ENCODE measurements around the gene ITGB3. TPM values are rescaled to one million over a fixed set of nuclear protein-coding genes. Genes with fewer than 3 reads are reported as not detected.

Gene ITGB3
- total RNA-seq, 1 experiment from 2014 or later, result not detected

GRCh38 chr17:47232465-47232864 lies 21.2 kb upstream of the ITGB3 start:
- no peak overlapping the region for H3K9ac ChIP-seq (ENCODE audit: low read length)

More at GRCh38 chr17:47232465-47232864, 21.2 kb upstream of the ITGB3 start:
- intact Hi-C loops (cut with micrococcal nuclease), result no loop called here
- no peaks in the 10 kb centered on the region for H3K79me2 ChIP-seq (ENCODE audit: insufficient read depth, low read length)
- no peaks in the 10 kb centered on the region for H3K36me3 ChIP-seq (ENCODE audit: control insufficient read depth in 1 of 2, insufficient read depth in 2 of 2, low read length in 2 of 2)
- no peaks in the 10 kb centered on the region for H3K9me3 ChIP-seq (ENCODE audit: control insufficient read depth in 1 of 2, insufficient read depth in 1 of 2, low read depth in 1 of 2, low read length in 2 of 2)
- ChIA-PET CTCF (interaction anchor here (0.7 kb wide), 1 partner anchor 43 kb away, joined by 3 read pairs; no protein-coding TSS in a partner anchor), POLR2A (no interaction called here), RAD21 (ENCODE audit: low non-redundant PET in 1 of 2, low total read pairs in 2 of 2, uncharacterized antibody in 2 of 2, unreplicated experiment in 2 of 2) (no interaction called here)
- BruUV-seq (replicated peaks), result no TSS peak
- ATAC-seq (no peak), DNase-seq (ENCODE audit: low read depth, low spot score) (no peak)
- H4K20me1 ChIP-seq (ENCODE audit: insufficient read depth), result no peaks in the 10 kb centered on the region
- no peak overlapping the region for H3K4me2 ChIP-seq (ENCODE audit: low read length)
- H2AFZ ChIP-seq (ENCODE audit: low read depth, low read length, poor library complexity, severe bottlenecking), result no peak overlapping the region
- H3K27me3 ChIP-seq (ENCODE audit: insufficient read depth, low read length), result no peaks in the 10 kb centered on the region
- no peak overlapping the region for H3K4me3 ChIP-seq (replicated peaks in 1 of 2; ENCODE audit: low read depth in 1 of 2, low read length in 2 of 2)
- no peaks in the 10 kb centered on the region for H3K9me2 ChIP-seq (ENCODE audit: insufficient read depth)
- no peak overlapping the region for H3K27ac ChIP-seq (ENCODE audit: low read depth, low read length)
- H3K4me1 ChIP-seq (ENCODE audit: control insufficient read depth in 1 of 2, insufficient read depth in 2 of 2, low read length in 2 of 2), result peaks cover 7 to 12% of the 10 kb centered on the region in 2 experiments
- TF ChIP-seq SRF (IDR thresholded peaks at IDR 0.05; ENCODE audit: low read depth), result no peak
- no peak for TF ChIP-seq ATF3 (IDR thresholded peaks at IDR 0.05)
- no peak for TF ChIP-seq REST (IDR thresholded peaks at IDR 0.05; ENCODE audit: low read depth)
- no peak for TF ChIP-seq EZH2phosphoT487 (IDR thresholded peaks at IDR 0.05; ENCODE audit: borderline replicate concordance)
- no peak for TF ChIP-seq EZH2 (IDR thresholded peaks at IDR 0.05)
- TF ChIP-seq POLR2AphosphoS5 (IDR thresholded peaks at IDR 0.05; ENCODE audit: low read depth, low read length), result no peak
- no peak for TF ChIP-seq TCF7L2 (IDR thresholded peaks at IDR 0.05; ENCODE audit: borderline replicate concordance, extremely low read depth, insufficient read depth, insufficient read length)
- TF ChIP-seq CBX3 (IDR thresholded peaks at IDR 0.05; ENCODE audit: low read depth), result no peak
- TF ChIP-seq SP1 (IDR thresholded peaks at IDR 0.05; ENCODE audit: low read depth), result no peak
- TF ChIP-seq, protein P1, sequence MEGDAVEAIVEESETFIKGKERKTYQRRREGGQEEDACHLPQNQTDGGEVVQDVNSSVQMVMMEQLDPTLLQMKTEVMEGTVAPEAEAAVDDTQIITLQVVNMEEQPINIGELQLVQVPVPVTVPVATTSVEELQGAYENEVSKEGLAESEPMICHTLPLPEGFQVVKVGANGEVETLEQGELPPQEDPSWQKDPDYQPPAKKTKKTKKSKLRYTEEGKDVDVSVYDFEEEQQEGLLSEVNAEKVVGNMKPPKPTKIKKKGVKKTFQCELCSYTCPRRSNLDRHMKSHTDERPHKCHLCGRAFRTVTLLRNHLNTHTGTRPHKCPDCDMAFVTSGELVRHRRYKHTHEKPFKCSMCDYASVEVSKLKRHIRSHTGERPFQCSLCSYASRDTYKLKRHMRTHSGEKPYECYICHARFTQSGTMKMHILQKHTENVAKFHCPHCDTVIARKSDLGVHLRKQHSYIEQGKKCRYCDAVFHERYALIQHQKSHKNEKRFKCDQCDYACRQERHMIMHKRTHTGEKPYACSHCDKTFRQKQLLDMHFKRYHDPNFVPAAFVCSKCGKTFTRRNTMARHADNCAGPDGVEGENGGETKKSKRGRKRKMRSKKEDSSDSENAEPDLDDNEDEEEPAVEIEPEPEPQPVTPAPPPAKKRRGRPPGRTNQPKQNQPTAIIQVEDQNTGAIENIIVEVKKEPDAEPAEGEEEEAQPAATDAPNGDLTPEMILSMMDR (IDR thresholded peaks at IDR 0.05 in 2 of 3, conservative IDR thresholded peaks at IDR 0.05 in 1 of 3; ENCODE audit: borderline replicate concordance in 1 of 3, insufficient read depth in 1 of 3, low read depth in 2 of 3, low read length in 2 of 3), result no peak
- no peak for TF ChIP-seq JUND (IDR thresholded peaks at IDR 0.05)
- no peak for TF ChIP-seq ZNF274 (IDR thresholded peaks at IDR 0.05; ENCODE audit: low read depth, low read length)
- TF ChIP-seq, protein P2, sequence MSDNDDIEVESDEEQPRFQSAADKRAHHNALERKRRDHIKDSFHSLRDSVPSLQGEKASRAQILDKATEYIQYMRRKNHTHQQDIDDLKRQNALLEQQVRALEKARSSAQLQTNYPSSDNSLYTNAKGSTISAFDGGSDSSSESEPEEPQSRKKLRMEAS (IDR thresholded peaks at IDR 0.05), result no peak
- TF ChIP-seq, protein P3, sequence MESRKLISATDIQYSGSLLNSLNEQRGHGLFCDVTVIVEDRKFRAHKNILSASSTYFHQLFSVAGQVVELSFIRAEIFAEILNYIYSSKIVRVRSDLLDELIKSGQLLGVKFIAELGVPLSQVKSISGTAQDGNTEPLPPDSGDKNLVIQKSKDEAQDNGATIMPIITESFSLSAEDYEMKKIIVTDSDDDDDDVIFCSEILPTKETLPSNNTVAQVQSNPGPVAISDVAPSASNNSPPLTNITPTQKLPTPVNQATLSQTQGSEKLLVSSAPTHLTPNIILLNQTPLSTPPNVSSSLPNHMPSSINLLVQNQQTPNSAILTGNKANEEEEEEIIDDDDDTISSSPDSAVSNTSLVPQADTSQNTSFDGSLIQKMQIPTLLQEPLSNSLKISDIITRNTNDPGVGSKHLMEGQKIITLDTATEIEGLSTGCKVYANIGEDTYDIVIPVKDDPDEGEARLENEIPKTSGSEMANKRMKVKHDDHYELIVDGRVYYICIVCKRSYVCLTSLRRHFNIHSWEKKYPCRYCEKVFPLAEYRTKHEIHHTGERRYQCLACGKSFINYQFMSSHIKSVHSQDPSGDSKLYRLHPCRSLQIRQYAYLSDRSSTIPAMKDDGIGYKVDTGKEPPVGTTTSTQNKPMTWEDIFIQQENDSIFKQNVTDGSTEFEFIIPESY (IDR thresholded peaks at IDR 0.05; ENCODE audit: extremely low read depth, insufficient replicate concordance, low read length), result no peak
- TF ChIP-seq RAD21 (IDR thresholded peaks at IDR 0.05; ENCODE audit: low read depth), result no peak

All from HCT116 (cell line).